A549 (cell line): ENCODE results near the gene SBK3.

ENCODE experiments used
- BCL3 ChIP-seq: fragments of >200 bp; sonication (Bioruptor Twin); formaldehyde crosslinking; IDR thresholded peaks from 3 replicates; pipeline ENCODE4 v1.6.1; 2016
- CHD4 ChIP-seq: fragments of 200-600 bp; sonication (generic); IDR thresholded peaks from 2 replicates; pipeline ENCODE4 v1.6.1; 2016; ENCODE audit warnings: antibody characterized with exemption, mild to moderate bottlenecking, borderline replicate concordance
- CTCF ChIP-seq: fragments of >200 bp; sonication (Bioruptor Twin); formaldehyde crosslinking; IDR thresholded peaks from 3 replicates; pipeline ENCODE4 v1.5.1; 2016
- EP300 ChIP-seq, 2 experiments: fragments of >200 bp; sonication (Bioruptor Twin); formaldehyde crosslinking; IDR thresholded peaks; 2 replicates in 1 of 2; 3 replicates in 1 of 2; pipeline ENCODE4 v1.6.1; 2016 to 2017
- ESRRA ChIP-seq: fragments of 150-350 bp; IDR thresholded peaks from 2 replicates; pipeline ENCODE4 v1.6.1; 2014; ENCODE audit warnings: mild to moderate bottlenecking, low read length, borderline replicate concordance
- HES2 ChIP-seq: fragments of >200 bp; sonication (Bioruptor Twin); formaldehyde crosslinking; IDR thresholded peaks from 2 replicates; pipeline ENCODE4 v1.6.1; 2016
- MAX ChIP-seq: IDR thresholded peaks from 2 replicates; pipeline ENCODE4 v1.6.1; 2012
- POLR2A ChIP-seq: IDR thresholded peaks from 2 replicates; pipeline ENCODE4 v1.6.1; 2012; ENCODE audit warnings: mild to moderate bottlenecking, low read length
- POLR2AphosphoS2 ChIP-seq: conservative IDR thresholded peaks from 2 replicates; pipeline ENCODE4 v1.6.1; 2012; ENCODE audit warnings: low read length, improper control_type of control experiment, inconsistent platforms
- RAD21 ChIP-seq, 2 experiments: fragments of >200 bp in 1 of 2; sonication (Bioruptor Twin) in 1 of 2; formaldehyde crosslinking in 1 of 2; IDR thresholded peaks in 1 of 2; conservative IDR thresholded peaks in 1 of 2; 2 replicates in 1 of 2; 3 replicates in 1 of 2; pipeline ENCODE4 v1.6.1; 2012 to 2018; ENCODE audit warnings: inconsistent platforms in 1 of 2
- REST ChIP-seq: fragments of 200-600 bp; sonication (generic); IDR thresholded peaks from 2 replicates; pipeline ENCODE4 v1.6.1; 2016; ENCODE audit warnings: antibody characterized with exemption, mild to moderate bottlenecking, moderate library complexity
- RFX5 ChIP-seq: fragments of 450-650 bp; IDR thresholded peaks from 2 replicates; pipeline ENCODE4 v1.7.1; 2014; ENCODE audit warnings: antibody characterized with exemption, mild to moderate bottlenecking, moderate library complexity

- TF ChIP-seq ESRRA (no peak), CTCF (no peak), REST (no peak), EP300 (IDR thresholded peaks at IDR 0.05) (no peak), POLR2AphosphoS2 (no peak), RAD21 (conservative IDR thresholded peaks at IDR 0.05 in 1 of 2, IDR thresholded peaks at IDR 0.05 in 1 of 2) (no peak), BCL3 (no peak), HES2 (no peak), POLR2A (no peak), RFX5 (no peak), CHD4 (no peak), MAX (no peak)
Measured at GRCh38 chr19:55591555-55591954, 46.2 kb upstream of the SBK3 start.
